ENCODE data around the gene BPIFA3.
"Not testable (repeated sequence)": the region's sequence is repeated elsewhere in the genome, so short reads cannot be mapped to it uniquely, and the experiment has no call there.

Gene BPIFA3

DNA sequence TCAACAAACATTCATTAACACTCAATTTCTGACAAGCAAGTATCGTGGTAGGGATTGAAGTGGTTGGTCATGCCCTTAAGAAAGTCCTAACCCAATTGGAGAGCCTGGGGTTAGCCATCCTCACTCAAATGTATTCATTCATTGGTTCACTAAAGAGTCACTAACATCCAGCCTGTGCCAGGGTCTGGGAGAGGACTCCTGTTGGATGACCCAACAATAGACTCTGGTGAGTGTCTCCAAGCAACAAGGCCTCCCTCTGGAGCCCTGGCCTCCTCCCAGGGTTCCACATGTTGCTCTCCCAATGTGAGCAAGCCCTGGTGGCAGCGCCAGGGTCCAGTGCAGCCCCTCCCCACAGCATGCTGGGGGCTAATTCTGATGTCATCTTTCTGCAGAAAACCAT, at the start of gene BPIFA3:
TSS of gene BPIFA3 (plus strand) at position 301 of the 400 bp plus-strand sequence. CDS start 185 bp downstream, outside the sequence.
- DNase-seq (ENCODE audit: low read depth): no peak

DNA sequence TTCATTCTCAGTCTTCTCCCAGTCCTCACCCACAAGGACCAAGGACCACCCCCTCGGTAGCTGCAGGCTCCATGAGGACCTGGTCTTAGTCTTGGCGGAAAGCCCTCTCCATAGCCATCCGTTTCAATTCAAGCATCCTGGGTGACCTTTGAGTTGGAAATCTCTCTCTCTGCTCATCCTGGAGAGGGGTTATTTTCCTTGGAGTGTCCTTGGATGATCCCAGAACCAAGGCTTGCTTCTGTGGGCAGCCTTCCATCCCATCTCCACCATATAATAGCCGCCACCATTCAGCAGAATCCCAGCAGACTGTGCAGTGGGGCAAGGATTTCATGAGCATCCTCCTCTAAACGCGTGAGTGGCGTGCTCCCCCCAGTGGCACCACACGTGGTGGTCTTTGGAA, 49.3 kb upstream of the BPIFA3 start, which contains the start of gene BPIFA2:
TSS of gene BPIFA2 (plus strand) at position 301 of the 400 bp plus-strand sequence. CDS start 987 bp downstream, outside the sequence.
- DNase-seq (ENCODE audit: low read depth): no peak

DNA sequence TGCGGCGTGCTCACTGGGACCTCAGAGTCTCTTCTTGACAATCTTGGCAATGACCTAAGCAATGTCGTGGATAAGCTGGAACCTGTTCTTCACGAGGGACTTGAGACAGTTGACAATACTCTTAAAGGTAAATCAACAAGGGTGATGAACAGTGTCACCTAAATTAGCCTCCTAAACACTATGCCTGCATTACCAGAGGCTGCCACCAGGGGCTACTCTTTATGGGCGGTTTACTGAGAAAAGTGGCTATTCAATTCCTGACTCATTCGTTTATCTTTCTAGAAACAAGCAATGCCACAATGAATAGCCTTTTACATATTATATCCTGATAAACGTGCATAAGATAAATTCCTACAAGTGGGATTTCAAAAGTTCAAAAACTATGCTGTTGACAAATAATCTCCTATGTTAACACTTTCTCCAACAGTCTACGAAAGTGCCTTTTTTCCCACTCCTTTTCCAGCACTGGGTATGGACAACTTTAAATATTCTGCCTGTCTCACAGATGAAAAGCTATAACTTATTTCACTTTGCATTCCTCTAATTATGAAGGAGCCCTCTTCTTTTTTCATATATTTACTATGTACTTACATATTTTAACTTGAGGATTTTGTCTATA, 47.9 kb upstream of the BPIFA3 start:
- DNase-seq (ENCODE audit: low read depth): no peak

DNA sequence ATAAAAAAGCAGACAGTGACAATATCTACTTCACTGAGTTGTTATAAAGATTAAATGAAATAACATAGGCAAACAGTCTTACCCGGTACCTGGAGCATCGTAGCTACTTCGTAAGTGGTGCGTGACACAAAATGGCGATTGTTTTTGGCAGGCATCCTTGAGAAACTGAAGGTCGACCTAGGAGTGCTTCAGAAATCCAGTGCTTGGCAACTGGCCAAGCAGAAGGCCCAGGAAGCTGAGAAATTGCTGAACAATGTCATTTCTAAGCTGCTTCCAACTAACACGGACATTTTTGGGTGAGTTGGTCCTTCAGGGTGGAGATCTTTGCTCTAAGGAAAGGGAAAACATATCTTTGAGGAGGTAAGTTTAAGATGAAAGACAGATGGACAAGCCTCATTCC, 44.4 kb upstream of the BPIFA3 start:
- no peak for DNase-seq (ENCODE audit: low read depth)

DNA sequence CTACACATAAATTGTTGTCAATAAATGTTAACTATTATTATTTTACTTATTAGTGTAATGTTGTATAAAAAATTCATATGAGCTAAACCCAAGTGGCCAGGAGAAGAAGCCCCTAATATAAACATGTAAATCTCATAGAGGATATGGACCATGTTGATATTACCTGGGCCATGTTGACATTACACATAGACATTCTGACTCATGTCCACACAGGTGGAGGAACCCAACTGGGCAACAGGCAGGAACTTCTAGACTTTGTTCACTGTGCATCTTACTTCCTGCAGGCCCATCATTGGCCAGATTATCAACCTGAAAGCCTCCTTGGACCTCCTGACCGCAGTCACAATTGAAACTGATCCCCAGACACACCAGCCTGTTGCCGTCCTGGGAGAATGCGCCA, 42.0 kb upstream of the BPIFA3 start:
- DNase-seq (ENCODE audit: low read depth): no peak

DNA sequence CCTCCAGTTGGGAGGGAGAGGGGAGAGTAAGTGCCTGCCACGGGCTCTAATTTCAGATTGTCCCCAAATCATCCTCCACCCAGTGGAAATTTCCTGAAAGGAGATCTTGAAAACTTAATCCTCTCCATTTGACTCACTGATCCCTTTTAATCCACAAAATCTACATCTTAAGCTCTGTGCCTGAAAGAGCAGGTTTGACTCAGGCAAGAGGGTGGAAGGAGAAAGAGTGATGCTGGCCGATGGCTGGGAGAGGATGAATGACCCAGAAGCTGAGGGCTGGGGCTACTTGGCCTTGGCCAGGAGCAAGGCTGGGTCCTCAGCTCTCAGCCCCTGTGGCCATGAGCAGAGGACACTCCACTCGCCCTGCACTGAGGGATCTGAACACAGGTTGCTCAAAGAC, 41.1 kb upstream of the BPIFA3 start:
- no peak for DNase-seq (ENCODE audit: low read depth)

DNA sequence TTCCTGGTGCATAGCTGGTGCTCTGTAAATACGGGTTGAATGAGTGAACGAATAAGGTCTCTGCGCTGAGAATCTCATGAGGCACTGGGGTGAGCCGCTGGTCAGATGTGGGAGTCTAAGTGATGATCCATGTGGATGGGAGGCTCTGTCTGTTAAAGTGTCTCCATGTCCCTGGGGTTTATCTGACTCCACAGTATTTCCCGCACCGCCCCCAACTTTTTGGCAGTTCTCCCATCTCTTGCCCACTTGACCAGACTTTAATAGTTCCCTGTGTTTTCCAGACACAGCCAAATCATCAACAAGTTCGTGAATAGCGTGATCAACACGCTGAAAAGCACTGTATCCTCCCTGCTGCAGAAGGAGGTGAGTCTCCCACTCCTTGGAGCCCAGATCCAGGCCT, 39.3 kb upstream of the BPIFA3 start:
- DNase-seq (ENCODE audit: low read depth): no peak

DNA sequence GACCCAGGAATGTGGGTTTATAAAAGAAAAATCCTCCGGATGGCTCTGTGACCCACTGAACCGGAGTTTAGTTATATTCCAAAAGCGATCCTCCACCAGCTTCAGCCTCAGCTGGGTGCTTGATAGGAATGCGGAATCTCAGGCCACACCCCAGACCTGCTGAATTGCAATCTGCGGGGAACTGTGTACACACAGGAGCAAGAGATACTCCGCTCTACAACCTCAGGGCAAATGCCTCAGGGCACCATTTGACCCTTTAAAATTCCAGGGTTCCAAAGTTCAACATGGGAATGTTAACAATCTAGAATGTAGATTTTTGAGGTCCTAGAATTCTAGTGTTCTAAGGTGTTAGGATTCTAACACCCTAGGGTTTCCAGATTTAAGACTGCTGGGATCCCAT, 38.4 kb upstream of the BPIFA3 start:
- DNase-seq (ENCODE audit: low read depth): no peak

DNA sequence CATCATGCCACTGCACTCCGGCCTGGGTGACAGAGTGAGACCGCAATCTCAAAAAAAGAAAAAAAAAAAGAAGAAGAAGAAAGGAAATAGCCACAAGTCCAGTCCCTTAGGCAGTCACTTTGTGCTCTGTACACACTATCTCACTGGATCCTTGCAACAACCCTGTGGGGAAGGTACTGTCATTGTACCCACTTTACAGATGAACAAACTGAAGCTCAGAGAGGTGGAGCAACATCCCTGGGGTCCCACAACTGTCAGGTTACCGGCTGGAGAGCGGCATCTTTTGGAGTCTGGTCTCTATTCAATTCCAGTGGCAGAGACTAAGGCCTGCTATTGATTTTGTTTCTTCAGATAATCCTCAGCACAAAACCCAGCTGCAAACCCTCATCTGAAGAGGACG, 37.0 kb upstream of the BPIFA3 start:
- DNase-seq (ENCODE audit: low read depth): no peak

DNA sequence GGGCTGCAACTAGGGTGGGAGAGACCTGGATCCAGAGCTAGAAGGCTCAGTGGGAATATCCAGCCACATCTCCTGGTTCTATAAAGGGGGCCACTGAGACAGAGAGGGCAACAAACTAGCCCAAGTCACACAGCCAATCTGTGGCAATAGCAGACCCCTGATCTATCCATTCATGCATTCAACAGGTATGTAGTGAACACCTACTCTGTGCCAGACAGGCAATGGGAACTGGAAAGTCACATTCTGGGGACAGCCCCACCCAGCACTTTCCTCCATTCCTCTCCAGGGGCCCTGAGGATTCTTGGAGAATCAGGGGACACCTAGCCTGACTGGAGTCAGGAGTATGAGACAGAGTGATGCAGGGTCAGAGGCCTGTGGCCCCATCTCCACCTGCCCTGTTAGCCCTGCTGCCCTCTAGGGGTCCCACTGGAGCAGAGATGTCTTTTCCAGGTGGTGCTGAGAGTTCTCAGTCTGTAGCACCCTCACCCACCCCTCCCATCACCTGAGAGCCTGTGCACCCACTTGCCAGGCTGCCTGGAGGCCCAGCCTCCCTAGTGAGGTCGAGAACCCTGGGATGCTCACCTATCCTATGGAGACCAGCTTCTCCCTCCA, 35.6 kb upstream of the BPIFA3 start:
- DNase-seq (ENCODE audit: low read depth): no peak

DNA sequence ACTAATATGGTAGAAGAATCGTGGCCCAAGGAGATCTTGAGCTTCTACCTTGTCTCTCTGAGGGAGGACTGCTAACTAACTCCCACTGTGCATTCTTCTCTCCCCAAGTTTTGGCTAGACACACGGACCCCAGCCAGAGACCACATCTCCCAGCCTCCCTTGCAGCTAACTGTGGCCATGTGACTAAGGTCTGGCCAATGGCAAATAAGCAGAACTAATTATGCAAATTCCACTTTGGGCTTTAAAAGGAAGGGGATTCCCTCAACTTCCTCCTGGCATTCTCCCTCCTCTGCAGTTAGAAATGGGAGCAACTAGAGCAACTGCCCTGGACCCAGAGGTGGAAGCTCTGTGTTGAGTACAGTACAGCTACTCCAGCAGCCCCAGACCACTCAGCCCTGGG, 33.8 kb upstream of the BPIFA3 start:
- DNase-seq (ENCODE audit: low read depth): no peak

DNA sequence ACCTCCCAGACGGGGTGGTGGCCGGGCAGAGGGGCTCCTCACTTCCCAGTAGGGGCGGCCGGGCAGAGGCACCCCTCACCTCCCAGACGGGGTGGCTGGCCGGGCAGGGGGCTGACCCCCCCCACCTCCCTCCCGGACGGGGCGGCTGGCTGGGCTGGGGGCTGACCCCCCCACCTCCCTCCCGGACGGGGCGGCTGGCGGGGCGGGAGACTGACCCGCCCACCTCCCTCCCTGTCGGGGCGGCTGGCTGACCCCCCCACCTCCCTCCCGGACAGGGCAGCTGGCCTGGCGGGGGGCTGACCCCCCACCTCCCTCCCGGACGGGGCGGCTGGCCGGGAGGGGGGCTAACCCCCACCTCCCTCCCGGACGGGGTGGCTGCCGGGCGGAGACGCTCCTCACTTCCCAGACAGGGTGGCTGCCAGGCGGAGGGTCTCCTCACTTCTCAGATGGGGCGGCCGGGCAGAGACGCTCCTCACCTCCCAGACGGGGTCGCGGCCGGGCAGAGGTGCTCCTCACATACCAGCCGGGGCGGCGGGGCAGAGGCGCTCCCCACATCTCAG, 32.0 kb upstream of the BPIFA3 start:
- not testable (repeated sequence) for DNase-seq (ENCODE audit: low read depth)

DNA sequence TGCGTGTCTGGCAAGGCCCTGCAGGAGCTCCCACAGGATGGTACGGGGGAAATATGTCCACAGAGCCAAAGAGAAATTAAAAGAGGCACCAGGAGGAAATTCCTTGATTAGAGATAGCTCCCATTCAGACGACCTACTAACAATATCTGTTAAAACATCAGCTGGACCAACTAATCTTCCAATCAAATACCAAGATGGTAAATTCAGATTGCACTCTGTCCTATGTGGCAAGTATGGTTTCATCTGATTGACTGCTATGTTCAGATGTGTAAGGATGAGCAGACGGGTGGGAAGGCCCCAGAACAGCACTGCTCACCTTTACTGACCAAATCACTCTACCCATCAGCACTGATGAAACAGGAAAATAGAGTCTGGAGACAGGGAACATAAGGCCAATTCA, 29.7 kb upstream of the BPIFA3 start:
- no peak for DNase-seq (ENCODE audit: low read depth)

DNA sequence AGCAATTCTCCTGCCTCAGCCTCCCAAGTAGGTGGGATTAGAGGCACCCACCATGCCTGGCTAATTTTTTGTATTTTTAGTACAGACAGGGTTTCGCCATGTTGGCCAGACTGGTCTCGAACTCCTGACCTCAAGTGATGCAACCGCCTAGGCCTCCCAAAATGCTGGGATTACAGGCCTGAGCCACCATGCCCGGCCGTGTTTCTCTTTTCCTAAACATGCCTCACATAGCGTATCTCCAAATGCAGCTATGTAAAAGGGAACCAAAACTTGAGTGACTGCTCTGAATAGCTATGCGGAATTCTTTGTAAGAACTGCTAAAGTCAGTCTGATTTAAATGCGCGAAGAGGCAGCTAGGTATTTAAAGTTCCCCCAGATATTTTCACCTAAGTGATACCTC, 28.7 kb upstream of the BPIFA3 start:
- no peak for DNase-seq (ENCODE audit: low read depth)

DNA sequence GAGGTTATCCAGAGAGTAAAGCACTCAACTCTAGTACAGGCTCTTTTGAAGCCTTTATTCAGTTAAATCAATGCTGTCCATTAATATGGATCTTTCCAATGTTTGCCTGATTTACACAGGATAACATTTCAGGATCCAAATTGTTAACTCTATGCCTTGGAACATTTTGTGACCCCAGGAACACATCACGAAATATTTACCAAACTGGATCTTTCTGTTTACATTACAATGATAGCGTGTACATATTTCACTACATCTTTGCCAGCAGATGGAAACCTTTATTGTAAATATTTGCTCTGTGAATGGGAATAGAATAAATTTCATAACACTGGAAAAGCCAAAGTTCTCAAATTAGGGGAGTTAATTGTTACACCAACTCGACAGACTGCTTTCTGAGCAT, 25.7 kb upstream of the BPIFA3 start:
- DNase-seq (ENCODE audit: low read depth): no peak

DNA sequence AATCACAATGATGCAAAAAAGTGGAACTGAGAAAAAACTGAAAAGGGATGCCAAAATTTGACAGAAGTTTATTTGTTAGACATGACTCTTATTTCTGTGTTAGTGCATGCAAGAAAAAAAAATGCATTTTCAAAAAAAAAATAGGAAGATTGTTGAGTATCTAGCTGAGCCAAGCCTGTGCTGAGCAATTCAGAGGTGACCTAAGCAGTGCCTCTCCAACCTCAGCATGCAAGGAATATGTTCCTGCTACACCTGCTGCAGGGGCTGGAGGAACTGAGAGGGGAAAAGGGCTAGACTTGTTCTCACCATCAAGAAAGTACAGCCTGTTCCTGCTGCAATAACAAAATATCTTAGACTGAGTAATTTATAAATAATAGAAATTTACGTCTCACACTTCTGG, 25.2 kb upstream of the BPIFA3 start:
- DNase-seq (ENCODE audit: low read depth): no peak

DNA sequence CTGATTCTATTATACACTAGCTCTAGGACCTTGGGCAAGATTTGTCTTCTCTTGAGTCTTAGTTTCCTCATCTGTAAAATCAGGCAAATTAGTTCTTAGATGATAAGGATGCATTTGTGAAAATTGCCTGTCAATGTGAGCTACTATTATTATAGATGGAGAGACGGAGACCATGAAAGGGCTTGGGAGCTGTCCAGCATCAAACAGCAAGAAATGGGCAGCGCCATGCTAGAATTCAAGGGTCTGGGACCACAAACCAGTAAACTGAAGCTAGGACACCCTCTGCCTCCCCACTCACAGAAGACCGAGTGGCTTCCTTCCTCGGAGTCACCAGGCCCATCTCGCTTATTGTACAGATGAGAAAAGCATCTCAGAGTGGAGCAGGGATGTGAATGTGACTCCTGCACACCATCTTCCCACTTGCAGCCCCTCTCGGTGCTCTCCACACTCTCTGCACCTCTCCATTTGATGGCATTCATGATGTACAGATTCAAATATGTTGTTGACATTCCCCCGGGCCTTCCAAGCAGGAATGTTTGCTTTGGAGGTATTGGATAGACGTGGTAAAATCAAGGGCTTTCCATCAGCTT, 24.1 kb upstream of the BPIFA3 start:
- no peak for DNase-seq (ENCODE audit: low read depth)

DNA sequence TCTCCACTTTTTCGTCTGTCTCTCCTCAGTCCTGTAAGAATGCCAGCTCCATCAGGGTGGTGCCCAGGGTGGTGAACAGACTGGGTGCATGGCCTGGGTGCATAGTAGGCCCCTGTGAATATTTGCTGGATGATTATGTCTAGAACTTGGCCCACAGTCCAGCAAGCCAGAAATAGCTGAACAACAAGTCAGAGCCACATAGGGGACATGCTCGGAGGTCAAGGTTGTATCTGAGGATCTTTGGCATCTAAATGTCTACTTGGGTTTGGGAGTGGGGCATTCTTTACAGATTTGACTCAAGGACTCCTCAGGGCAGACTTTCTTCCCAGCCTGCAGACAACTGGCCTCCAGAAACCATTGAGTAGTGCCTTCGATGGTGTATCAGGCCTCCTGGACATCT, 18.1 kb upstream of the BPIFA3 start:
- DNase-seq (ENCODE audit: low read depth): no peak

DNA sequence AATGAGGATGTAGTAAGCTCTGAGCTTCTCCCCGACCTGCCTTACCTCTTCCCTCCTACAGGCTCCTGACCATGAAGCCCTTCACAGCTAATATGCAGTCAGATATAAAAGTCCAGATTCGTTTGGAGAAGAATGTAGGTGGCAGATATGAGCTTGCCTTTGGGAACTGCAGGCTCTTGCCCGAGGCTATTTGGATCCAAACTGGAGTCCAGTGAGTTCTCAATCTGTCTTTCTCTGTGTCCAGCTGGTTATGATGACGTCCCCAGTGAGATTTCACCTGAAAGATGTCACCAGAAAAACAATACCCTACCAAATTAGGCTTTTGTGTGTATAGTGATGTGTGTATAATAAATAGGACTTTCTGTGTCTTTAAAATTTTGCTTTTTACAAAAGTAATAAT, 14.7 kb upstream of the BPIFA3 start:
- no peak for DNase-seq (ENCODE audit: low read depth)

DNA sequence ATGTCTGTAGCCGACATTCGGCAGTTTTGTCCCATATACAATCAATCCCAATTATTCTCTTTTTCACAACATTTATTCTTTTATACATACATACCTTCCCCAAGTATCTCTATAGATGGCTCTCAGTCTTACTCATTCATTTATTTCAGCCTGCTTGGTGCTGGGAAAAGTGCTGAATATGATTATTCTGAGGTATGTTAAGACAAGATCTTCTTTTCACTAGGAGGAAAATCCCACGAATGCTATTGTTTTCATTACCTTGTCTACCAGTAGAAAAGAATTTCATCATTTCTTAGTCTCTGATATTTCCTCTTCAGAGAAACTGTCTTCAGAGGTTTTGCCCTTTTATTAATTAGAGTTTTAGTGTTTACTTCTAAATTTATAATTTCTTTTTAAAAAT, 13.7 kb upstream of the BPIFA3 start:
- no peak for DNase-seq (ENCODE audit: low read depth)

DNA sequence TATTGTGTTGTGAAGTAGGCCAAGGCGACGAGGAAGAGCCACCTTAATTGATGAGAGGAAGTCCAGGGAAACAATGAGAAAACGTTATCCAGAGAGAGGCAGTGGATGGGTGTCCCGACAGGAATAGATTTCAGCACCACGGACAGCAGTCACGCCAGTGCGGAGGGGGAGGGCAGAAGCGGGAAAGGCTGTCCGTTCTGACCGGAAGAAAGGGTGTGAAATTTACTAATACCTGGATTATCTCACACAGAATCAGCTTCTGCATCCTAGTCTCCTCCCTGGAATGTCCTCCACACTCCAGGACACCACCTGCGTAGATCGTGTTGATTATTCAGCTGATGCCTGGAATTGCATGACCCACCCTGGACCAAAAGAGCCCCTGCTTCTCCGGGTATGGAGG, 7.4 kb upstream of the BPIFA3 start:
- peak; percentile 4 for DNase-seq (ENCODE audit: low read depth)

DNA sequence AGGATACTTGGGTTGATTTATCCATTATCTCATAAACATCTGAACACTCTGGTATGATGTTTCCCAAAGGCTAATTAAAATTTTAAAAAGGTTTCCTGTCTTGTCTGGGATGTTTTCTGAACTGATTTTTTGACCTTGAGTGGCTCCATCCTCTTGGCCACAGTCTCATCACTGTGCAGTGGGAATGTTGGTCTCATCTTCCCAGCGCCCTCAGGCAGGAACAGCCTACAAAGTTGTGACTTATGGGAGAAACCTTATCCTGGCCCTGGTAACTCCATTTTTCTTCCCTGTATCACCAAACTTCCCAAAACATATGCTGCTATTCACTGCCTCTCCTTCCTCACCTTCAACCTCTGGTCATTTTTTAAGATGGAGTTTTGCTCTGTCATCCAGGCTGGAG, 6.8 kb upstream of the BPIFA3 start:
- DNase-seq (ENCODE audit: low read depth): no peak

DNA sequence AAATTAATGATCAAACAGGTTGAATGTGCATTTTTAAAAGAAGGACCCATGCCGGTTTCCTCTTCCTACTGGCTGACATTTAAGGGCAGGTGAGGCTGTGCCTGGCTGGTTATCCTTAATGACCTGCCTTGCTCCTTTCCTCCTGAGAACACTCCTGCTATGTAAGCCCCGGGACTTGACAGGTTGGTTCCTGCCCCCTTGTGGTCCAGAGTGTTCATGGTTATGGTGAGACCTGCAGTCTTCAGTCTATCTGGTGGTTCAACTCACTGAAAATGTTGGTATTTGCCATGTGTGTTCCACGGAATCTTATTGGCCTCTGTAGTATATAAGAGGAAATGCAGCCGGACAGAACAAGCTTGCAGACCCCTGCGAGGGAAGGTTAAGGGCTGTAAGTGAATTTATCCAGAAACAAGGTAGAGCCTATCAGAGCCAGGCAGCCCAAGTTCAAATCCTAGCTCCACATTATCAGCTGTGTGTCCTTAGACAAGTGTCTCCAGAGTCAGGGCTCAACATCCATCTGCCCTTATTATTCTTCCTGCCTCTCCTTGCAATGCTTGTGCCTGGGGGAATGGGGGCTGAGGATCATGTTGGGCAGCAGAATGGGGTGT, 5.2 kb upstream of the BPIFA3 start:
- peak; percentile 14 for DNase-seq (ENCODE audit: low read depth)

All from fibroblast of the conjunctiva (primary cell).